GM04503 (cell line): ENCODE measurements around the gene SKAP2.
A peak's percentile ranks its signal among the peaks of the same experiment; 100 is the strongest.

Experiments
- DNase-seq: peaks from one replicate; pipeline ENCODE4 v3.0.0-alpha.2; 2012; ENCODE audit warnings: low read depth

The SKAP2 gene

GRCh38 chr7:26662646-26663045 is 201.7 kb downstream of the SKAP2 start:
- no peak for DNase-seq

GRCh38 chr7:26659121-26659520 is 205.3 kb downstream of the SKAP2 start:
- no peak for DNase-seq

- DNase-seq: no peak
These were observed 205.9 kb downstream of the SKAP2 start for GRCh38 chr7:26658389-26659084.

- DNase-seq: no peak
These were observed 206.6 kb downstream of the SKAP2 start for GRCh38 chr7:26657686-26658388.

GRCh38 chr7:26657206-26657641 is 207.2 kb downstream of the SKAP2 start:
- no peak for DNase-seq

GRCh38 chr7:26656735-26657134 is 207.7 kb downstream of the SKAP2 start:
- no peak for DNase-seq

GRCh38 chr7:26655781-26656180 is 208.6 kb downstream of the SKAP2 start:
- DNase-seq: no peak

GRCh38 chr7:26653430-26654399 is 210.7 kb downstream of the SKAP2 start:
- no peak for DNase-seq

- DNase-seq: no peak
These were observed 211.8 kb downstream of the SKAP2 start for GRCh38 chr7:26652401-26653100.

GRCh38 chr7:26650103-26650502 is 214.3 kb downstream of the SKAP2 start:
- no peak for DNase-seq

GRCh38 chr7:26649388-26649787 is 215.0 kb downstream of the SKAP2 start:
- no peak for DNase-seq

GRCh38 chr7:26648554-26648953 is 215.8 kb downstream of the SKAP2 start:
- peak; percentile 7 for DNase-seq

GRCh38 chr7:26646336-26647048 is 217.9 kb downstream of the SKAP2 start:
- DNase-seq: no peak

GRCh38 chr7:26645121-26645520 is 219.3 kb downstream of the SKAP2 start:
- no peak for DNase-seq

- DNase-seq: no peak
These were observed 222.0 kb downstream of the SKAP2 start for GRCh38 chr7:26642416-26642815.

GRCh38 chr7:26639695-26640094 is 224.7 kb downstream of the SKAP2 start:
- no peak for DNase-seq

- no peak for DNase-seq
These were observed 225.3 kb downstream of the SKAP2 start for GRCh38 chr7:26639111-26639510.

GRCh38 chr7:26638140-26638539 is 226.2 kb downstream of the SKAP2 start:
- no peak for DNase-seq

- DNase-seq: no peak
These were observed 226.8 kb downstream of the SKAP2 start for GRCh38 chr7:26637610-26638009.

- no peak for DNase-seq
These were observed 227.6 kb downstream of the SKAP2 start for GRCh38 chr7:26636808-26637207.

GRCh38 chr7:26633557-26633956 is 230.8 kb downstream of the SKAP2 start:
- no peak for DNase-seq
